DMS153 treated with DMSO at 0.1 percent for 48 hours (cell line): ENCODE data around the gene TBX2.
"Not testable (repeated sequence)": the region's sequence is repeated elsewhere in the genome, so short reads cannot be mapped to it uniquely, and the experiment has no call there.

Experiments used
- DNase-seq: peaks from one replicate; lab custom pipeline; 2025; ENCODE audit not compliant: unreplicated experiment; lab: John Stamatoyannopoulos, UW

TBX2 gene

DNA sequence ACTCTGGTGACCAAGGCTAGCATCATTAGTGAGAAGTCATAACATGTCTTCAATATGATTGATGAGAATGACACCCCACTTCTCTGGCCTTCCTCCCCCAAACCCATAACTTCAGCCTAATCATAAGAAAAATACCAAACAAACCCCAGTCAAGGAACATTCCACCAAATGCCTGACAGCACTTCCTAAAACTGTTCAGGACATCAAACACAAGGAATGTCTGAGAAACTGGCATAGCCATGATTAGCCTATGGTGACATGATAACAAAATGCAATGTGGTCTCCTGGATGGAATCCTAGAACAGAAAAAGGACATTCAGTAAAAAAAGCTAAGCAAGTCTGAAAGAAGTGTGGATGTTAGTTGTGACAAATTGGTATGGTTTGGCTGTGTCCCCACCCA is 27.9 kb downstream of the TBX2 start:
- DNase-seq, result no peak

DNA sequence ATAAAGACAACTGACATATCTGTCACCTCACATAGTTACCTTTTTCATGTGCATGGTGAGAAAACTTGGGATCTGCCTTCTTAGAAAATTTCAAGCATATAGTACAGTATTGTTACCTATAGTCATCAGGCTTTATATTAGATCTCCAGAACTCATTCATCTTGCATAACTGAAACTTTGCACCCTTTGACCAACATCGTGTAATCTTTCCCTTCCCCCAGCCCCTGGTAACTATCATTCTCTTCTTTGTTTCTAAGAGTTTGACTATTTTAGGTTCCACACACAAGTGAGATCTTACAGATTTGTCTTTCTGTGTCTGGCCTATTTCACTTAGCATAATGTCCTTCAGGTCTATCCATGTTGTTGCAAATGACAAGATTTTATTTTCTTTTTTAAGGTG is 29.6 kb downstream of the TBX2 start:
- DNase-seq, result no peak

- DNase-seq, result not testable (repeated sequence)
Measured at GRCh38 chr17:61429831-61430230, 30.2 kb downstream of the TBX2 start.

GRCh38 chr17:61431594-61432311 is 32.1 kb downstream of the TBX2 start:
- DNase-seq, result no peak

DNA sequence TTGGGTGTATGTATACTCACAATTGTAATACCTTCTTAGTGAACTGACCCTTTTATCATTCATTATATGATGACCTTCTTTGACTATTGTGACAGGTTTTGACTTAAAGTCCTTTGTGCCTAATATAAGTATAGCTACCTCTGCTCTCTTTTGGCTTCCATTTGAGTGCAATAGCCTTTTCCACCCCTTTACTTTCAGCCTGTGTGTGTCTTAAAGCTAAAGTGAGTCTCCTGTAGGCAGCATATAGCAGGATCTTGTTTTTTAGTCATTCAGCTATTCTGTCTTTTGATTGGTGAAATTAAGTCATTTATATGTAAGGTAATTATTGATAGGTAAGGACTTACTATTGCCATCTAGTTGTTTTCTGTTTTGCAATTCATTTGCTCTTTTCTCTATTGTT is 36.6 kb downstream of the TBX2 start:
- DNase-seq, result no peak

GRCh38 chr17:61436995-61437704 is 37.5 kb downstream of the TBX2 start:
- DNase-seq, result no peak

- DNase-seq, result no peak
Measured at GRCh38 chr17:61440697-61441096, 41.1 kb downstream of the TBX2 start.

- not testable (repeated sequence) for DNase-seq
Measured at GRCh38 chr17:61441507-61441906, 41.9 kb downstream of the TBX2 start.

DNA sequence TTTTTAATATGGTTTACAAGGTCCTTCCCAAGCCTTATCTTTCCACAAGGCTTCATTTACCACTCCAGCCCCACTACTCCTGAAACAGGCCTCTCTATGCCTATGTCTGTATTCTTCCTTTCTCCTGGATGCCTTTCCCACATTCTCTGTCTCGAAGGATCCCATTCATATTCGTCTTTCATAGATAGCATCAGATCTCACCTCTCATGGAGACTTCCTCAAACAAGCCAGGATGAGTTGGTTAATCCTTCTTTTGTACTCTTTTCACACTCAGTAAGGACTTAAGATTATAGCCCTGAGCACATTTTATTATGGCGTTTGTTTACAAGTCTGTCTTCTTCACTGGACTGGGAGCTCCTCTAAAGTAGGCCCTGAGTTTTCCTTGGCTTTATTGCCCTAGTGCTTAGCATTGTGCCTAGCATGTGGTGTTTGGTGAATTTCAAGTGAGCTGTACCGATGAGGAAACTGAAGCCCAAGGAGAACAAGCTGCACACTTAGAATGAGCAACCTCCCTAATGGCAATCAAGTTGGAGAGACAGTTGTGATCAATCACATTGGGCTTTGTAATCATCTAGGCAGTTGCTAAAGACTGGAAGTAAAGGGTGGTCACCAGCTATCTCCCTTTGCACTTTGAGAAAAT is 42.6 kb downstream of the TBX2 start:
- DNase-seq, result no peak

DNA sequence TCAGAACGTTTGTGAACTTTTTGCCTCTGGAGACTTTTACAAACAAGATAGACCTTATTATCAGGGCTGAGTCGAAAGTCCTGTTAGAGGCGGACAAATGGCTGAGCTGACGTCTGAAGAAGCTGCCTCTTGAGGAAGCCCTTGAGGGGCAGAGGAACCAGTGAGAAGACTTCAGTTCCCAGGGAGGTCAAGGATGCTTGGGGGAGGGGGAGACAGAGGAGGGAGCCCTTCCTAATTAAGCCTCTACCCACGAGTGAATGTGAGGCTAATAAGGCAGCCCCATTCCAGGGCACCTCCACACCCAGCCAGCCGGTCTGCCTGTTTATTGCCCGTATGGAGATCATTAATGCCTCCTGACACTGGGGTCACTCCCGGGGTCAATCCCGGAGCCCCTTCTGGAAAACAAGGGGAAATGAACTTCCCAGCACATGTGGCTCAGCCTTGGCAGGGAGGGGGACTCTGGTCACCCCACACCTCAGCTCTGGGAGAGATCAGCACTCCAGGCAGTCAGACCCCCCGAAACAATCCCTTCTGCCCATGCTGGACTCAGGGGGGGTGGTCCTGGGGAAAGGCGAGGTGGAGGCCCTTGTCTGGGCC is 43.3 kb downstream of the TBX2 start:
- DNase-seq, result no peak

DNA sequence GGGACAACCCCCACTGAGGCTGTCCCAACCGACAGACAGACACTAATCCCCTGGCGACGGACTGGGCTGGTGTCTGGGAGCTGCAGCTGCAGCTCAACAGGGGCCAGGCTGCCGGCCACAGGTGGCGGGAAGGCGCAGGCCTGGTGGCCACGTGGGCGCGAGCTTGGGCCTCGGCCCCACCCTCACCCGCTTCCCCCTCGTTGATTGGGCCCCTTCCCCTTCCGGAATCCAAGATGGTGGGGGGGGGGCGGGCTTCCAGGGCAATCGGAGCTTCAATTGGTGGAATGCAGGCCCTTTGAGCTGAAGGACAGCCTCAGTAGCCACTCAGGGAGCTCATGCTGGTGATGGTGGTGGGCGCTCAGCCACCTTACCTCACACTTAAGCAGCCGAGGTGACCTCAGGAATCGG is 43.8 kb downstream of the TBX2 start:
- no peak for DNase-seq

GRCh38 chr17:61444075-61444474 is 44.4 kb downstream of the TBX2 start:
- no peak for DNase-seq

- DNase-seq, result no peak
Measured at GRCh38 chr17:61444831-61445230, 45.2 kb downstream of the TBX2 start.

- DNase-seq, result no peak
Measured at GRCh38 chr17:61447358-61447757, 47.7 kb downstream of the TBX2 start.

GRCh38 chr17:61448042-61448441 is 48.4 kb downstream of the TBX2 start:
- DNase-seq, result no peak

DNA sequence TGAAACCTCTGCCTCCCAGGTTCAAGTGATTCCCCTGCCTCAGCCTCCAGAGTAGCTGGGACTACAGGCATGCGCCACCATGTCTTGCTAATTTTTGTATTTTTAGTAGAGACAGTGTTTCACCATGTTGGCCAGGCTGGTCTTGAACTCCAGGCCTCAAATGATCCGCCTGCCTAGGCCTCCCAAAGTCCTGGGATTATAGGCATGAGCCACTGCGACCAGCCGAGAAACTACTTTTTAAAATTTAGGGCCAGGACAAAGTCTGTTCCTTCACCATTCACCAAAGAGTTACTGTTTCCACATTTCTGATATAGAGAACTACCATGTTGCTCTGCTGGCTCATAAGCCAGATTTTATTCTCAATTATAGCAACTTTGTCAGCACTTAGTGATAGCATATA is 49.5 kb downstream of the TBX2 start:
- not testable (repeated sequence) for DNase-seq

DNA sequence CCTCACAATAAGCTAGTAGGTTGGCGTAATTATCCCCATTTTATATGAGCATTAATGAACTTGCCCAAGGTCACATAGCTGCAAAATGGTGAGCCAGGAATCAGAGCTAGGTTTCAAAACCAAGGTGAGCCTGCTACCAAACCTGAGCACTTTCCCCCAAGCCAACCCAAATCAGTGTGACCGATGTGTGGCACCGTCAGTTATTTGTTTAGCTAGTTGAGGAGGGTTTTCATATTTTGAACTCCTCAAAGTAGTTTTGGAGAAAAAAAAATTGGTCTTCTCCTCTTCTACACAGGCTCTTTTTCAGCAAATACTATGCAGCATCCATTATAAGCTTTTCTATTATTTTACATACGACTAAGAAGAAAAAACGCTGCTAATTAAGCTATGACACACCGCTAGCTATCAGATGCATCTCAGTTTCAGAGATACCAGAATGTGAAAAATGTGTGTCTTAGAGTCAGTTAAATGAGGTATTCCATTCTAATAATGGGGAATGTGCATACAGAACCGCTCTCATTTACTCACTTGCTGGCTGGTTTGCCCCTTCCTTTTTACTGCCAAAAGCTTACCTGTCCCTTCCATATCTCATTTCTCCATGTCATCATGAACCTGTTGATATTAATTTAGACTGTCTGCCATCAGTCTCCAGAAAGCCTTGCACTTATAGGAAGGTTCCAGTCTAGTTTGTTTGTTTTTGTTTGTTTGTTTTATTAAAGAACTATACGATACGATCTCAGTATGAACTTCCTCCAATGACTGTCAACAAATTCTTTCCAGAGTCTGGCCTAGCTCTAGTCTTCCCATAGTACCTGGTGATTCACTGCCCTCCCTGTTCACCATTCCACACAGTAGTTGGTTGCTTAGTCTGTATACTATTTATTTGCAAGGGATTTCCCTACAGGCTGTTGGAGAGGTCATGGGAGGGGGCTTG is 50.3 kb downstream of the TBX2 start:
- DNase-seq, result no peak

GRCh38 chr17:61450641-61451537 is 51.2 kb downstream of the TBX2 start:
- no peak for DNase-seq

DNA sequence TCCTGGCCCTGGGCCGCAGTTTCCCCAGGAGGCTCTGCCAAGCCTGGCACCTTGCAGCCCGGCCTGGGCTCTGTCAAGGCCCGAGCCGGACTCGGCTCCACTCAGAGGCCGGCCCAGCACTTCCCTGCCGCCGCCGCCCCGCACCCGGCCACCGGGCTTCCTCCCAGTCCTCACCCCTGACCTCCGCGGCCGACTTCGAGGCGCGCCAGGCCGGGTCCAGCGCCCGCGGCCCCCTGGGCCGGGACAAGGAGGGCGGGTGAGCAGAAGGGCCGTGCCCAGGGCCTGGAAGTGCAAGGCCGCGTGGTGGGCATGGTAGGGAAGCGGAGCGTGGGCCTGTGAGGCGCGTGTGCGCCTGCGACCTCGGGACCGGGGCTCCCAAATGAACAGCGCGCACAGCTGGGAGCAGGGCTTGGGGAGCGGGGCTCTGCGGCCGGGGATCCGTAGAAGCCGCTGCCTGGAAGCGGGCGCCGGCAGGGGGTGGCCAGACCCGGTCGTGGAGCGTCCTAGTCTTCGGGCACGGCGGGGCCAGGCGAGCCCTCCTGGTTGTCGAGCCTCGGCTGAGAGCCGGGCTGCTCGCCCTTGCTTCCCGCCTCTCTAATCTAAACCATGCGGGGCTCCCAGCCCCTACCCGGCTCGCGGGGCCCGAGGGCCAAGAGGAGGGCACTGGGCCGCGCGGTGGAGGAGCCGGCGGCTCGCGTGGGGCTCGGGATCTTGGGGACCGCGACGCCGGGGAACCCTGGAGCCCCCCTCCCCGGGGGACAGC is 52.1 kb downstream of the TBX2 start:
- no peak for DNase-seq
